Islet precursor cell (in vitro differentiated cells): ENCODE measurements around the gene MPRIP.
A peak's percentile ranks its signal among the peaks of the same experiment; 100 is the strongest.

Experiments
- DNase-seq: peaks from one replicate; pipeline ENCODE4 v3.0.0-alpha.2; 2018

The MPRIP gene

GRCh38 chr17:17029938-17030337 lies 12.3 kb upstream of the MPRIP start:
- DNase-seq, result peak; percentile 66

- peak; percentile 92 for DNase-seq
These were observed 11.6 kb upstream of the MPRIP start for GRCh38 chr17:17030515-17031211.

GRCh38 chr17:17032131-17032692 lies 10.0 kb upstream of the MPRIP start:
- peak; percentile 90 for DNase-seq

GRCh38 chr17:17033466-17033865 lies 8.8 kb upstream of the MPRIP start:
- no peak for DNase-seq

- no peak for DNase-seq
These were observed 8.2 kb upstream of the MPRIP start for GRCh38 chr17:17034026-17034425.

GRCh38 chr17:17034496-17035075 lies 7.7 kb upstream of the MPRIP start:
- DNase-seq, result no peak

- DNase-seq, result peak; percentile 49
These were observed 6.8 kb upstream of the MPRIP start for GRCh38 chr17:17035490-17035889.

GRCh38 chr17:17035920-17036523 lies 6.2 kb upstream of the MPRIP start:
- DNase-seq, result no peak

- peak; percentile 84 for DNase-seq
These were observed 5.7 kb upstream of the MPRIP start for GRCh38 chr17:17036524-17036998.

- DNase-seq, result peak; percentile 43
These were observed 2.3 kb upstream of the MPRIP start for GRCh38 chr17:17039911-17040310.

- peak; percentile 90 for DNase-seq
These were observed 1.2 kb upstream of the MPRIP start for GRCh38 chr17:17041018-17041521.

- peak; percentile 100 for DNase-seq
These were observed 480 bp upstream of the MPRIP start for GRCh38 chr17:17041571-17042383.

- peak; percentile 68 for DNase-seq
These were observed 699 bp downstream of the MPRIP start for GRCh38 chr17:17042851-17043460.

GRCh38 chr17:17043461-17044271 lies 1.4 kb downstream of the MPRIP start:
- DNase-seq, result peak; percentile 77

- peak; percentile 86 for DNase-seq
These were observed 2.7 kb downstream of the MPRIP start for GRCh38 chr17:17044846-17045561.

GRCh38 chr17:17048106-17048505 lies 5.8 kb downstream of the MPRIP start:
- peak; percentile 38 for DNase-seq

GRCh38 chr17:17050346-17051345 lies 8.4 kb downstream of the MPRIP start:
- DNase-seq, result peak; percentile 42

GRCh38 chr17:17051380-17051779 lies 9.1 kb downstream of the MPRIP start:
- DNase-seq, result peak; percentile 43

- DNase-seq, result peak; percentile 60
These were observed 9.7 kb downstream of the MPRIP start for GRCh38 chr17:17051791-17052461.
